Measurements from ENCODE around the gene PARD3B.

Gene PARD3B

DNA sequence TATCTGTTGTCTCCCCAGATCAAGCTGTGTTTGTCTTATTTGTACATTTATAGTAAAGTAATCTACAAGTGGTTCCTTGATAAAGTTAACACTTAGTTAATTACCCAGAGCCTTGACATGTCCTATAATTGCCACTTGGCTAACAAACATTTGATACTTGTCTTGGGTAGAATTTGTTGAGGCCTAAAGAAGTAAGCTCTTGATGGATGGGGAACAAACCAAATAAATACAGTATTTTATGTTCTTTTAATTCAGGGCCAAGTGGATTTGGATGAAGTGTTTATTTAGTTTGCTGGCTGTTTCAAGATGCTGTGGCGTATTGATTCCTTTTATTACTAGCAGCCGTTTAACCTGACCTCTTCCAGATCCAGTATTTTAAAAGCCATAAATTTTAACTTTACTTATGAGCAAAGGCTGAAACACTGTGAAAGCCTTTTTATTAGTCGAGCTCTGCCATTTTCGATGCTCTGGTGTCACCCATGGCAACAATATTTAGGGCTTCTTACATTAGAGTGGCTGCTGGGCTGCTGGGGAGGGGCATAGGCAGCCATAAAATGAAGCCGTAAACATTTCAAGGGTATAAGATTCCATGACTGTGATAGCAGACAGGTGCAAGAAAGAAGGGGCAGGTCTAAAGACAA is 735.4 kb downstream of the PARD3B start:
- no peak for DNase-seq (ENCODE audit: low read depth)
- TF ChIP-seq, protein P1, sequence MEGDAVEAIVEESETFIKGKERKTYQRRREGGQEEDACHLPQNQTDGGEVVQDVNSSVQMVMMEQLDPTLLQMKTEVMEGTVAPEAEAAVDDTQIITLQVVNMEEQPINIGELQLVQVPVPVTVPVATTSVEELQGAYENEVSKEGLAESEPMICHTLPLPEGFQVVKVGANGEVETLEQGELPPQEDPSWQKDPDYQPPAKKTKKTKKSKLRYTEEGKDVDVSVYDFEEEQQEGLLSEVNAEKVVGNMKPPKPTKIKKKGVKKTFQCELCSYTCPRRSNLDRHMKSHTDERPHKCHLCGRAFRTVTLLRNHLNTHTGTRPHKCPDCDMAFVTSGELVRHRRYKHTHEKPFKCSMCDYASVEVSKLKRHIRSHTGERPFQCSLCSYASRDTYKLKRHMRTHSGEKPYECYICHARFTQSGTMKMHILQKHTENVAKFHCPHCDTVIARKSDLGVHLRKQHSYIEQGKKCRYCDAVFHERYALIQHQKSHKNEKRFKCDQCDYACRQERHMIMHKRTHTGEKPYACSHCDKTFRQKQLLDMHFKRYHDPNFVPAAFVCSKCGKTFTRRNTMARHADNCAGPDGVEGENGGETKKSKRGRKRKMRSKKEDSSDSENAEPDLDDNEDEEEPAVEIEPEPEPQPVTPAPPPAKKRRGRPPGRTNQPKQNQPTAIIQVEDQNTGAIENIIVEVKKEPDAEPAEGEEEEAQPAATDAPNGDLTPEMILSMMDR (IDR thresholded peaks at IDR 0.05; ENCODE audit: insufficient read depth, low read depth, low read length, missing control alignments) = no peak

DNA sequence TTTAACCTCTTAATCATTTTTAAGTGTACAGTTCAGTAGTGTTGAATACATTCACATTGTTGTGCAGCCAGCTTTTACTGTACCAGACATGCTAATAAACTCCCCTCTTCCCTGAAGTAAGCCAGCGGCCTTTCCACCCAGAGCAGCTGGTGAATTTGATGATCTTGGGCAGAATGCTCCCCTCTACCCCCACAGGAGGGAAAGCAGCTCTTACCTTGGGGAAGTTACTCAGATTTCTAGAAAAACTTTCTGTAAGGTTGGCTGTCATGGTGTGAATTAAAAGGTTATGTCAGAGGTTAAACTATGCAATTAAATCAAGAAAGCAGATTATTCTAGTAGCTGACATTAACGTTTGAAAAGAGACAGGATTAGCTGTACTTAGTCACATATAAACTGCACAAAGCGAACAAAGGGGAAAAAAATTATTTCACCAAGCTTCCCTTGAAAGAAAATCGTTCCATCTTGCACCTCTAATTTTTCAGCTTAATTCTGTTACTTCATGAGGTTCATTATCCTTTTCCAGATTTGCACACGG is 738.5 kb downstream of the PARD3B start:
- TF ChIP-seq, protein P1 (IDR thresholded peaks at IDR 0.05; ENCODE audit: insufficient read depth, low read depth, low read length, missing control alignments) = no peak
- H3K4me3 ChIP-seq (ENCODE audit: low read depth, low read length) = no peak overlapping the region
- DNase-seq (ENCODE audit: low read depth) = no peak

More for the DNA sequence above, 735.4 kb downstream of the PARD3B start:
- H3K4me3 ChIP-seq (ENCODE audit: low read depth, low read length) = no peak overlapping the region

DNA sequence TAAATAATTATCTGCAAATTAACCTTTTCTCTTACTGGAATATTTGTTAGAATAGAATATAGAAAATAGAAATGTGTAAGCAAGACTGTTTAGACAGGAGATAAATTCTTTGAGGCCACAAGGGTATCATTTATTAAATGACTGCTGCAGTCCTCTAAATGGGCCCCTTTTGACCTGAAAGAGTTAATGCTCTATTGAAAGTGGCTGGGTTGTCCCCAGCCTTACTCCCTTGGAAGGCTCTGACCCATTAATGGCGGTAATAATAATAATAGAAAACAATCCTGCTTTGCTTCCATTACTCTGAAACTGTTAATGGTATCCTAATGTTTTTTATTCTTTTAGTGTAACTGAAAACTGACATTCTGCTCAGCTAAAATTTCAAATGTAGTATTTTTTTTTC is 739.1 kb downstream of the PARD3B start:
- H3K4me3 ChIP-seq (ENCODE audit: low read depth, low read length) = no peak overlapping the region
- TF ChIP-seq, protein P1 (IDR thresholded peaks at IDR 0.05; ENCODE audit: insufficient read depth, low read depth, low read length, missing control alignments) = no peak
- no peak for DNase-seq (ENCODE audit: low read depth)

DNA sequence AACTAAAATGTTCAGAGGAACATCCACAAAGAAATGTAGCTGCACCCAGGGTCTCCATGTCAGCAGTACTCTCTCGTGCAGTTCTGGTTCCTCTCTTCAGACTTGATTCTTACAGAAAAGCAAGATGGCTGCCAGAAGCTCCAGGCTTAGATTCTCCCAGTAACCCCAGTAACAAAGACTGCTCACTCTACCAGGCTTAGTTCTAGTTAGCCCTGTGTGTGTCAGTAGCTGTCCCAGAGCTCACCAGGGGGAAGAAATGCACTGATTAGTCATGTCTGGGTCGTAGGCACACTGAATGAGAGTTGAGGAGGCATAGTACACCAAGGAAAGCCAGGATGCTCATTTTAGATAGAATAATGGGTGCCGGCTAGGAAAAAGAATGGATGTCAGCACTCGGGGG is 742.0 kb downstream of the PARD3B start:
- TF ChIP-seq, protein P1 (IDR thresholded peaks at IDR 0.05; ENCODE audit: insufficient read depth, low read depth, low read length, missing control alignments) = no peak

DNA sequence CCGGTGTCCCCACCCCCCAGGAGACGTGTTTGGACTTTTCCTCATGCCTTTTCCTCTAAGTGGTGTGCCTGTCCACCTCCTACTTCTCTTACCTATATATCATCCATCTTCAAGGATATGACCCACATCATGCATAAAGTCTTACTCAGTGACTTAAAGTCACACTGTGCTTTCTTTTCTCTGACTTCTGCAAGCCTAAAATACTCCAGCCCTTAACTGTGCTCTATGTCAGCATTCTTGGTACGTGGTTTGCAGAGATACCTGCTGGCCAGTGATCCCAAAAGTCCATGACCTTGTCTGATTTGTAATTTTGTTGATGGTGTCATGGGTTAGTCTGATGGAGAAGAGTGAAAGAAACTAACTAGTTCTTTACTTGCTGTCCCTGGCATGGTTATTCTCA is 743.4 kb downstream of the PARD3B start:
- no peak for DNase-seq (ENCODE audit: low read depth)
- TF ChIP-seq, protein P1 (IDR thresholded peaks at IDR 0.05; ENCODE audit: insufficient read depth, low read depth, low read length, missing control alignments) = no peak
- H3K4me3 ChIP-seq (ENCODE audit: low read depth, low read length) = no peak overlapping the region

More for the DNA sequence above, 742.0 kb downstream of the PARD3B start:
- H3K4me3 ChIP-seq (ENCODE audit: low read depth, low read length) = no peak overlapping the region
- no peak for DNase-seq (ENCODE audit: low read depth)

DNA sequence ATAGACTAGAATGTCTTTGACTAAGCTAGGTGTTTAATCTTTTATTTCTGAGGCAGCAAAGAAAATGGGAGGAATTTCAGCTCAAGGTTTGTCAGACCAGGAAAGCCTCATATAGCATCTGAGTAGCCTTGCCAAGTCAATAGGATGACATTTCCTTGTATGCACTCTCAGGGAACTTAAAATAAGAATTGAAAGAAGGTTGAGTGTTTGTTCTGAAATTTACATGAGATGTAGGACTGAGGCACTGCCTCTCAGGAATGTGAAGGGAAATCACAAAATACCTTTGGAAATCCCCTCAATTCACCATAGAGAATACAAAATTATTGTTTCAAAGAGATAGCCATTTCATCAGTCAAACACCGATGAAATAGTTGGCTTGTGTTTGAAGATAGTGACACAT is 745.0 kb downstream of the PARD3B start:
- TF ChIP-seq, protein P1 (IDR thresholded peaks at IDR 0.05; ENCODE audit: insufficient read depth, low read depth, low read length, missing control alignments) = no peak
- DNase-seq (ENCODE audit: low read depth) = no peak

More for the DNA sequence above, 745.0 kb downstream of the PARD3B start:
- H3K4me3 ChIP-seq (ENCODE audit: low read depth, low read length) = no peak overlapping the region

All from GM12865 (cell line).